ENCODE data around the gene HMGXB4.

DNA sequence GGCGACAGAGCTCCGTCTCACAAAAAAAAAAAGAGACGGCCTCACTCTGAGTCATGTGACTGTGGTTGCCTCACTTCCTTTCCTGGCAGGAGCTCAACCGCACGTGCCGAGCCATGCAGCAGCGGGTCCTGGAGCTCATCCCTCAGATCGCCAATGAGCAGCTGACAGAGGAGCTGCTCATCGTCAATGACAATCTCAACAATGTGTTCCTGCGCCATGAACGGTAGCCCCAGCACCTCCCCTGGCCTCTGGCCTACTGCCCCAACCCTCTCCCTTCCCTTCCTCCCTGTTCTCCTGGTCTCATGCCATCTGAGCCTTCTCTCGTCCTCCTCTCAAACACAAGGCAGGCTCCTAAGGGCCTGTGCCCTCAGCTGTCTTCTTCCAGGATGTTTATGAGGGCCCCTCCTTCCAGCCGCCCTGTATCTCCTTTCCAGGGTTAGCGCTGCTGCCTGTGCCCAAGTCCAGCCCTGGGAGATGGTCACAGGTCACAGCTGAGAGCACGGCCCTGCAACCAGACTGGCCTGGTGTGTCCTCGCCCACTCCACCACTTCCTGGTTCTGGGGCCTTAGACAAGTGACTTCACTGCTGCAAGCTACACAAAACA lies 73.1 kb downstream of the HMGXB4 start:
- TF ChIP-seq, protein P1, sequence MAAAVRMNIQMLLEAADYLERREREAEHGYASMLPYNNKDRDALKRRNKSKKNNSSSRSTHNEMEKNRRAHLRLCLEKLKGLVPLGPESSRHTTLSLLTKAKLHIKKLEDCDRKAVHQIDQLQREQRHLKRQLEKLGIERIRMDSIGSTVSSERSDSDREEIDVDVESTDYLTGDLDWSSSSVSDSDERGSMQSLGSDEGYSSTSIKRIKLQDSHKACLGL (CRISPR knock-in tag; IDR thresholded peaks at IDR 0.05; ENCODE audit: borderline replicate concordance, poor library complexity, severe bottlenecking), result no peak
- TF ChIP-seq, protein P2, sequence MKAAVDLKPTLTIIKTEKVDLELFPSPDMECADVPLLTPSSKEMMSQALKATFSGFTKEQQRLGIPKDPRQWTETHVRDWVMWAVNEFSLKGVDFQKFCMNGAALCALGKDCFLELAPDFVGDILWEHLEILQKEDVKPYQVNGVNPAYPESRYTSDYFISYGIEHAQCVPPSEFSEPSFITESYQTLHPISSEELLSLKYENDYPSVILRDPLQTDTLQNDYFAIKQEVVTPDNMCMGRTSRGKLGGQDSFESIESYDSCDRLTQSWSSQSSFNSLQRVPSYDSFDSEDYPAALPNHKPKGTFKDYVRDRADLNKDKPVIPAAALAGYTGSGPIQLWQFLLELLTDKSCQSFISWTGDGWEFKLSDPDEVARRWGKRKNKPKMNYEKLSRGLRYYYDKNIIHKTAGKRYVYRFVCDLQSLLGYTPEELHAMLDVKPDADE (conservative IDR thresholded peaks at IDR 0.05; ENCODE audit: control insufficient read depth, low read depth, low read length), result no peak
- TF ChIP-seq NR1H2 (CRISPR knock-in tag; IDR thresholded peaks at IDR 0.05), result no peak
- TF ChIP-seq ARNT (IDR thresholded peaks at IDR 0.05), result no peak
- no peak for TF ChIP-seq ZC3H11A (IDR thresholded peaks at IDR 0.05; ENCODE audit: low read depth, low read length)
- no peak for TF ChIP-seq RFX5 (IDR thresholded peaks at IDR 0.05; ENCODE audit: low read depth, low read length)
- no peak for TF ChIP-seq FOSL1 (tag; conservative IDR thresholded peaks at IDR 0.05)
- no peak for TF ChIP-seq YY1 (IDR thresholded peaks at IDR 0.05; ENCODE audit: borderline replicate concordance in 1 of 3, control insufficient read depth in 1 of 3, extremely low read depth in 1 of 3, insufficient read depth in 3 of 3, insufficient read length in 1 of 3, insufficient replicate concordance in 2 of 3, low read depth in 1 of 3, low read length in 2 of 3)
